ENCODE data around the gene FARS2. TPM values are rescaled to one million over a fixed set of nuclear protein-coding genes. Genes with fewer than 3 reads are reported as not detected.

FARS2 gene
- polyA plus RNA-seq, 1 donor from 2014 or later: 11.9 TPM

- H3K4me3 ChIP-seq (ENCODE audit: low read length): no peak overlapping the region
- TF ChIP-seq SMC3 (conservative IDR thresholded peaks at IDR 0.05; ENCODE audit: poor library complexity) (no peak), TAF1 (IDR thresholded peaks at IDR 0.05; ENCODE audit: low read depth) (no peak), MXI1 (conservative IDR thresholded peaks at IDR 0.05; ENCODE audit: poor library complexity, severe bottlenecking) (no peak), EZH2 (IDR thresholded peaks at IDR 0.05; ENCODE audit: borderline replicate concordance, insufficient read depth, low read length, poor library complexity, severe bottlenecking) (no peak), CTCF (IDR thresholded peaks at IDR 0.05; ENCODE audit: poor library complexity, severe bottlenecking) (no peak), RAD21 (conservative IDR thresholded peaks at IDR 0.05) (no peak), EP300 (conservative IDR thresholded peaks at IDR 0.05; ENCODE audit: poor library complexity, severe bottlenecking) (no peak), POLR2AphosphoS5 (IDR thresholded peaks at IDR 0.05) (no peak)
- TF ChIP-seq, protein P1, sequence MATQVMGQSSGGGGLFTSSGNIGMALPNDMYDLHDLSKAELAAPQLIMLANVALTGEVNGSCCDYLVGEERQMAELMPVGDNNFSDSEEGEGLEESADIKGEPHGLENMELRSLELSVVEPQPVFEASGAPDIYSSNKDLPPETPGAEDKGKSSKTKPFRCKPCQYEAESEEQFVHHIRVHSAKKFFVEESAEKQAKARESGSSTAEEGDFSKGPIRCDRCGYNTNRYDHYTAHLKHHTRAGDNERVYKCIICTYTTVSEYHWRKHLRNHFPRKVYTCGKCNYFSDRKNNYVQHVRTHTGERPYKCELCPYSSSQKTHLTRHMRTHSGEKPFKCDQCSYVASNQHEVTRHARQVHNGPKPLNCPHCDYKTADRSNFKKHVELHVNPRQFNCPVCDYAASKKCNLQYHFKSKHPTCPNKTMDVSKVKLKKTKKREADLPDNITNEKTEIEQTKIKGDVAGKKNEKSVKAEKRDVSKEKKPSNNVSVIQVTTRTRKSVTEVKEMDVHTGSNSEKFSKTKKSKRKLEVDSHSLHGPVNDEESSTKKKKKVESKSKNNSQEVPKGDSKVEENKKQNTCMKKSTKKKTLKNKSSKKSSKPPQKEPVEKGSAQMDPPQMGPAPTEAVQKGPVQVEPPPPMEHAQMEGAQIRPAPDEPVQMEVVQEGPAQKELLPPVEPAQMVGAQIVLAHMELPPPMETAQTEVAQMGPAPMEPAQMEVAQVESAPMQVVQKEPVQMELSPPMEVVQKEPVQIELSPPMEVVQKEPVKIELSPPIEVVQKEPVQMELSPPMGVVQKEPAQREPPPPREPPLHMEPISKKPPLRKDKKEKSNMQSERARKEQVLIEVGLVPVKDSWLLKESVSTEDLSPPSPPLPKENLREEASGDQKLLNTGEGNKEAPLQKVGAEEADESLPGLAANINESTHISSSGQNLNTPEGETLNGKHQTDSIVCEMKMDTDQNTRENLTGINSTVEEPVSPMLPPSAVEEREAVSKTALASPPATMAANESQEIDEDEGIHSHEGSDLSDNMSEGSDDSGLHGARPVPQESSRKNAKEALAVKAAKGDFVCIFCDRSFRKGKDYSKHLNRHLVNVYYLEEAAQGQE (IDR thresholded peaks at IDR 0.05; ENCODE audit: borderline replicate concordance): no peak
- no peak overlapping the region for H3K9ac ChIP-seq (ENCODE audit: low read length)
- no peaks in the 10 kb centered on the region for H3F3A ChIP-seq (ENCODE audit: insufficient read depth, low read length, poor library complexity, severe bottlenecking)
- no peak overlapping the region for H3K4me2 ChIP-seq (ENCODE audit: low read length)
- H3K9me2 ChIP-seq (ENCODE audit: insufficient read depth, low read length): no peaks in the 10 kb centered on the region
- no peak overlapping the region for H2AFZ ChIP-seq (ENCODE audit: low read depth, low read length)
- no peaks in the 10 kb centered on the region for H3K27me3 ChIP-seq (ENCODE audit: insufficient read depth, low read depth, low read length)
- H4K20me1 ChIP-seq (ENCODE audit: insufficient read depth): no peaks in the 10 kb centered on the region
- no peaks in the 10 kb centered on the region for H3K79me2 ChIP-seq (replicated peaks; ENCODE audit: insufficient read depth, low read length)
- H3K9me3 ChIP-seq (ENCODE audit: low read length): no peaks in the 10 kb centered on the region
- no peak overlapping the region for H3K27ac ChIP-seq (ENCODE audit: low read length)
- no peaks in the 10 kb centered on the region for H3K36me3 ChIP-seq (ENCODE audit: insufficient read depth, low read length)
Observed at GRCh38 chr6:5424726-5425125, 163.4 kb downstream of the FARS2 start.

DNA sequence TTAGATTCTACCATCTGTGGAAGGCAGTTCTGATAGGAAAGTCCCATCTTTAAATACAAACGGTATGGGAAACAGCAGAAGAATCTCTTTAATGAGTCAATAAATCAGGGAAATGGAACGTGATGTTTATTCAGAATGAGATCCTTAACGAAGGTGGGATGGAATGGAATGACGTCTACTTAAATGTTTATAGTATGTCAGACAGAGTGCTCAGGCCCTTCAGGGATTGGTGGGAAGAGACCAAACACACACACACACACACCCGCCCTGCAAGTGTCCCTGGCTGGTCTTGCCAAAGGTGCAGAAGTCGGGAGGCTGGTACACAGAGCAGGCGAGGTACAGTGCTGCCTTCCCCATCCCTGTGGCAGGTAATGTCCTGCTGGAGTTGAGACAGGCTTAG, 164.0 kb downstream of the FARS2 start:
- no peaks in the 10 kb centered on the region for H3K9me2 ChIP-seq (ENCODE audit: insufficient read depth, low read length)
- no peak overlapping the region for H3K9ac ChIP-seq (ENCODE audit: low read length)
- H3K4me3 ChIP-seq (ENCODE audit: low read length): no peak overlapping the region
- H3K27me3 ChIP-seq (ENCODE audit: insufficient read depth, low read depth, low read length): no peaks in the 10 kb centered on the region
- H3F3A ChIP-seq (ENCODE audit: insufficient read depth, low read length, poor library complexity, severe bottlenecking): no peaks in the 10 kb centered on the region
- H3K36me3 ChIP-seq (ENCODE audit: insufficient read depth, low read length): no peaks in the 10 kb centered on the region
- H4K20me1 ChIP-seq (ENCODE audit: insufficient read depth): no peaks in the 10 kb centered on the region
- TF ChIP-seq, protein P1 (IDR thresholded peaks at IDR 0.05; ENCODE audit: borderline replicate concordance): no peak
- no peak for TF ChIP-seq MXI1 (conservative IDR thresholded peaks at IDR 0.05; ENCODE audit: poor library complexity, severe bottlenecking)
- TF ChIP-seq SMC3 (conservative IDR thresholded peaks at IDR 0.05; ENCODE audit: poor library complexity): no peak
- no peak for TF ChIP-seq POLR2AphosphoS5 (IDR thresholded peaks at IDR 0.05)
- no peak for TF ChIP-seq EZH2 (IDR thresholded peaks at IDR 0.05; ENCODE audit: borderline replicate concordance, insufficient read depth, low read length, poor library complexity, severe bottlenecking)
- H3K79me2 ChIP-seq (replicated peaks; ENCODE audit: insufficient read depth, low read length): no peaks in the 10 kb centered on the region
- H3K27ac ChIP-seq (ENCODE audit: low read length): no peak overlapping the region
- no peak overlapping the region for H2AFZ ChIP-seq (ENCODE audit: low read depth, low read length)
- H3K4me2 ChIP-seq (ENCODE audit: low read length): no peak overlapping the region
- H3K9me3 ChIP-seq (ENCODE audit: low read length): no peaks in the 10 kb centered on the region
